Progenitor cell of endocrine pancreas (in vitro differentiated cells): ENCODE measurements around the gene CCNT2. TPM values are rescaled to one million over a fixed set of nuclear protein-coding genes. Genes with fewer than 3 reads are reported as not detected.

Experiments used
- DNase-seq: peaks from one replicate; pipeline ENCODE4 v3.0.0; 2021; ENCODE audit warnings: low spot score; ENCODE audit not compliant: unreplicated experiment
- H3K27ac Mint-ChIP-seq: 2 replicates; pipeline ENCODE4 v1.8.0; 2021; ENCODE audit warnings: mild to moderate bottlenecking, moderate library complexity, mixed read lengths
- H3K27me3 Mint-ChIP-seq: 2 replicates; pipeline ENCODE4 v1.8.0; 2021; ENCODE audit warnings: mixed read lengths
- H3K36me3 Mint-ChIP-seq: 2 replicates; pipeline ENCODE4 v1.8.0; 2022; ENCODE audit warnings: mixed read lengths; ENCODE audit not compliant: insufficient read depth
- H3K4me1 Mint-ChIP-seq: 2 replicates; pipeline ENCODE4 v1.8.0; 2021; ENCODE audit warnings: low read depth, mixed read lengths
- H3K4me3 Mint-ChIP-seq: 2 replicates; pipeline ENCODE4 v1.8.0; 2021; ENCODE audit warnings: low read depth, mild to moderate bottlenecking, moderate library complexity, mixed read lengths
- H3K9me3 Mint-ChIP-seq: 2 replicates; pipeline ENCODE4 v1.8.0; 2021; ENCODE audit warnings: low read depth, mixed read lengths
- total RNA-seq: library from RNA; stranded (reverse); gene quantifications from 2 replicates; pipeline ENCODE4 v1.2.1, GENCODE V29; 2021
- TF ChIP-seq, protein P1 (sequence below): fragments of 200-600 bp; sonication (generic); IDR thresholded peaks from one replicate; pipeline ENCODE4 v1.5.0; 2021; ENCODE audit warnings: antibody characterized with exemption, mild to moderate bottlenecking; ENCODE audit not compliant: unreplicated experiment

The CCNT2 gene
- total RNA-seq, 1 donor from 2014 or later: 74.8 TPM

DNA sequence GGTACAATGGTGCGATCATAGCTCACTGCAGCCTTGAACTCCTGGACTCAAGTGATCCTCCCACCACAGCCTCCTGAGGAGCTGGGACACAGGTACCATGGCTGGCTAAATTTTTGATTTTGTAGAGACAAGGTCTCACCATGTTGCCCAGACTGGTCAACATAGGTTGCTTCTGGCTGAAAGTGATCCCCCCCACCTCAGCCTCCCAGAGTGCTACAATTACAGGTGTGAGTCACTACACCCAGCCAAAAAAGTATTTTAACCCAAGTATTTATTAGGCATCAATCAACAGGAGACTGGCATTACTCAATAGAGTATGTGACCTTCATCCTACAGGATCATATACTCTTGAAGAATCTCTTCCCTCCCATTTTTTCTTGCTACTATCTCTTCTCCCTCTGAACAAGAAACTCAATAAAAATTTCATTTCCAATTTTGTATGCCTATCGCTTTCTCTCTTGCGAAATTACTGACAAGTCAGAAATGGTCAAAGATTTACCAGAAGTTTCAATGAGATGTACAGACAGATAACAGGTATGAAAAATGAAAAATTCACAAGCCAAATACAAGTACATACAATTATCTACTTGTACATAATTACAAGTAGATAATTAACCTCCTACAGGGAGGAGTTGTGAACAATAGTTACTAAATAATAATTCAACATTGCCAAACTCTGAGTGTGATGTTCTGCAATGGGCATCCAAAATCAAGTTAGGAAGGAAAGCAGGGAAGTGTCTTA lies 34.9 kb upstream of the CCNT2 start:
- H3K36me3 Mint-ChIP-seq: peaks cover 2% of the 10 kb centered on the region
- peaks cover 11% of the 10 kb centered on the region for H3K4me1 Mint-ChIP-seq
- H3K9me3 Mint-ChIP-seq: no peaks in the 10 kb centered on the region
- no peak for DNase-seq
- TF ChIP-seq, protein P1, sequence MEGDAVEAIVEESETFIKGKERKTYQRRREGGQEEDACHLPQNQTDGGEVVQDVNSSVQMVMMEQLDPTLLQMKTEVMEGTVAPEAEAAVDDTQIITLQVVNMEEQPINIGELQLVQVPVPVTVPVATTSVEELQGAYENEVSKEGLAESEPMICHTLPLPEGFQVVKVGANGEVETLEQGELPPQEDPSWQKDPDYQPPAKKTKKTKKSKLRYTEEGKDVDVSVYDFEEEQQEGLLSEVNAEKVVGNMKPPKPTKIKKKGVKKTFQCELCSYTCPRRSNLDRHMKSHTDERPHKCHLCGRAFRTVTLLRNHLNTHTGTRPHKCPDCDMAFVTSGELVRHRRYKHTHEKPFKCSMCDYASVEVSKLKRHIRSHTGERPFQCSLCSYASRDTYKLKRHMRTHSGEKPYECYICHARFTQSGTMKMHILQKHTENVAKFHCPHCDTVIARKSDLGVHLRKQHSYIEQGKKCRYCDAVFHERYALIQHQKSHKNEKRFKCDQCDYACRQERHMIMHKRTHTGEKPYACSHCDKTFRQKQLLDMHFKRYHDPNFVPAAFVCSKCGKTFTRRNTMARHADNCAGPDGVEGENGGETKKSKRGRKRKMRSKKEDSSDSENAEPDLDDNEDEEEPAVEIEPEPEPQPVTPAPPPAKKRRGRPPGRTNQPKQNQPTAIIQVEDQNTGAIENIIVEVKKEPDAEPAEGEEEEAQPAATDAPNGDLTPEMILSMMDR: no peak
- H3K27ac Mint-ChIP-seq: no peak overlapping the region
- no peak overlapping the region for H3K4me3 Mint-ChIP-seq
- no peaks in the 10 kb centered on the region for H3K27me3 Mint-ChIP-seq

DNA sequence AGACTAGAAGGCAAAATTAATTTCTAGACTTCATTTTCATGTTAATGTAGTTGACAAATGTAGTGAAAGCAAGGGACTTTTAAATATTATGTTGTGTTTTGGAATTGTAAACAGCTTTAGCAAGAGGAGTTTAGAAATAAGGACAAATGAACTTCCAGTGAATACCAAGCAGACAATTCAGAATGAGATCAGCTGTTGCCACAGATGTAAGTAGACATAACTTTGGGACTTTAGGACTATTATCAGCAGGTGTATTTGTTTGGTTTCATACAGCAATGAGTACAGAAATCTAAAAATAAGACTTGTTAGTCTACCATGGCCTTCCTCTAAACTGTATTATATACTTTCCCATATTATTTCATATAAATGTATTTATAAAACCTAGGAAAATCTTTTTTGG lies 34.2 kb upstream of the CCNT2 start:
- no peak overlapping the region for H3K4me3 Mint-ChIP-seq
- H3K36me3 Mint-ChIP-seq: no peaks in the 10 kb centered on the region
- TF ChIP-seq, protein P1: no peak
- no peaks in the 10 kb centered on the region for H3K27me3 Mint-ChIP-seq
- H3K27ac Mint-ChIP-seq: no peak overlapping the region
- H3K4me1 Mint-ChIP-seq: peaks cover 11% of the 10 kb centered on the region
- H3K9me3 Mint-ChIP-seq: no peaks in the 10 kb centered on the region
- DNase-seq: no peak

DNA sequence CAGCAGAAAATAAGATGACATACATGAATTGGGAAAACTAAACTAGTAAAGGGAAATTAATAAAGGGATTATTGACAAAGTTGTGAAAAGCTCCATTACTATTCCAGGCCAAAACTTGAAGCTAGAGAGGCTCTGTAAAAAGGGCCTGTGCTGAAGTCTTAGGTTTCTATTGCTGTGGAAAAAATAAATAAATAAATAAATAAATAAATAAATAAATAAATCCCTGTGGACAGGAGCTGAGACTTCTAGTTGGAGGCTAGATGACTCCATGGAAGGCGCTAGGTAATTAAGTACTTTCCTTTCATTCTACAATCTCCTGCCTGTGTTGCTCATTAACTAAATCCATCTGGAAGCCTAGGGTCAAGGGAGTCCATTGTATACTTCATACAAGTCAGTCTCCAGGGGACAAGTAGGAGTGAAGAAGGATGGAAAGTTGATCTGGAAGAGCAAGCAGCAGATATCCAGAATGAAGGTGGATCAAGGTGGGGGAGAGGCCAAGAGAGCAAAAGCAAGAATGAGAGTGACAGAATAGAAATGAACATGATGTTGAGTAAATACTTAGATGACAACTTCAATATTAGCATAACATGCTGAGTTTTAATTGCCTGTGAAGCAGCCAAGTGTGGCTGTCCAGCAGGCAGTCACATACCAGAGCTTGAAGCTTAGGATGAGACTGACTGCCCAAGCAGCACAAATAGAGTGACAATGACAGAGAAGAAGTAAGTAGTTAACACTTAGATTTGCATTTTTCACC lies 26.2 kb upstream of the CCNT2 start:
- TF ChIP-seq, protein P1: no peak
- no peak for DNase-seq
- no peaks in the 10 kb centered on the region for H3K36me3 Mint-ChIP-seq
- no peaks in the 10 kb centered on the region for H3K27me3 Mint-ChIP-seq
- no peak overlapping the region for H3K4me3 Mint-ChIP-seq
- H3K9me3 Mint-ChIP-seq: no peaks in the 10 kb centered on the region
- peaks cover 6% of the 10 kb centered on the region for H3K4me1 Mint-ChIP-seq
- H3K27ac Mint-ChIP-seq: no peak overlapping the region

DNA sequence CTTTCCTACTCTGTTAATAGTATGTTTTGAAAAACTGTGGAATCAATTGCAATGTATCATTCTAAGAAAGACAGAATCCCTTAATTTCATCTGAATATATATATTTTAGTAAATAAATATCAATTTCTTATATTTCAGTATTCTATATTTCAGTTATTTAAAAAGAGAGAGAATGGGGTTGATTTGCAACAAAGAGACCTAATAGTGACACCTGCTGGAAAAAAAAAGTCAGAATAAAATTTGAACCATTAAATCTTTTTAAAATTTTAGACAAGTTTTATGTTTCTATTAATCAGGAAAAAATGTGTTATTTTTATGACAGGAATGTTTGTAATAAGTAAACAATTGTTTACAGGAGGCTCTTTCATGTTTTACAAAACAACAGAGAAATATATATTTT lies 20.7 kb upstream of the CCNT2 start:
- DNase-seq: no peak
- Mint-ChIP-seq H3K36me3 (no peaks in the 10 kb centered on the region), H3K9me3 (no peaks in the 10 kb centered on the region), H3K27ac (no peak overlapping the region), H3K27me3 (no peaks in the 10 kb centered on the region), H3K4me3 (no peak overlapping the region), H3K4me1 (no peaks in the 10 kb centered on the region)
- TF ChIP-seq, protein P1: peak; percentile 66

DNA sequence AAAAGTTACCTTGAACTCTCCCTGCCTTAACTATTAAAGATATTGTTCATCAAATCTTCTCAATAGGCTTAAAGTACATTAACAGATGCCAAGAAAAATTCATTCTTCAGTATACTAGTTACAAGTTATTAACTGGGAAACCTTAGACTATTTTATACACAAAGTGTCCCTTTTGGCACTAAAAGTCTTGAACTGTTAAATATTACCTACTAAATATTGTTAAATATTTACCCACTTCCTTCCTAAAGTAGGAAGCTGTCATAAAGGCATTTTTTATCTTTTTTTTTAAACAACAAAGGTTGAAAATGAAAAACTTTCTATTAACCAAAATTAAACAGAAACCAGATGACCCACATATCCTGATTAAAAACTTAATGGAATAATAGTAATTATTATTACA lies 19.4 kb upstream of the CCNT2 start:
- H3K27ac Mint-ChIP-seq: no peak overlapping the region
- DNase-seq: no peak
- H3K9me3 Mint-ChIP-seq: peaks cover 2% of the 10 kb centered on the region
- no peaks in the 10 kb centered on the region for H3K36me3 Mint-ChIP-seq
- no peaks in the 10 kb centered on the region for H3K4me1 Mint-ChIP-seq
- no peaks in the 10 kb centered on the region for H3K27me3 Mint-ChIP-seq
- TF ChIP-seq, protein P1: no peak
- no peak overlapping the region for H3K4me3 Mint-ChIP-seq
